Osteocyte (in vitro differentiated cells): ENCODE data around the gene SLC38A9. TPM values are rescaled to one million over a fixed set of nuclear protein-coding genes. Genes with fewer than 3 reads are reported as not detected.

ENCODE experiments used
- DNase-seq: peaks from one replicate; pipeline ENCODE4 v3.0.0; 2021; ENCODE audit warnings: mixed read lengths; ENCODE audit not compliant: unreplicated experiment; ENCODE audit errors: extremely low spot score
- H3K27ac Mint-ChIP-seq: one replicate; pipeline ENCODE4 v1.8.0; 2021; ENCODE audit warnings: mild to moderate bottlenecking, mixed read lengths; ENCODE audit not compliant: unreplicated experiment
- H3K27me3 Mint-ChIP-seq: one replicate; pipeline ENCODE4 v1.8.0; 2021; ENCODE audit warnings: mixed read lengths; ENCODE audit not compliant: unreplicated experiment
- H3K36me3 Mint-ChIP-seq: one replicate; pipeline ENCODE4 v1.8.0; 2021; ENCODE audit warnings: mixed read lengths; ENCODE audit not compliant: unreplicated experiment
- H3K4me1 Mint-ChIP-seq: one replicate; pipeline ENCODE4 v1.8.0; 2021; ENCODE audit warnings: mixed read lengths; ENCODE audit not compliant: unreplicated experiment
- H3K4me3 Mint-ChIP-seq: one replicate; pipeline ENCODE4 v1.8.0; 2021; ENCODE audit warnings: mild to moderate bottlenecking, moderate library complexity, mixed read lengths; ENCODE audit not compliant: unreplicated experiment
- H3K9me3 Mint-ChIP-seq: one replicate; pipeline ENCODE4 v1.8.0; 2021; ENCODE audit warnings: mixed read lengths; ENCODE audit not compliant: unreplicated experiment
- total RNA-seq: library from RNA; stranded (reverse); gene quantifications from 2 replicates; pipeline ENCODE4 v1.2.1, GENCODE V29; 2021
- TF ChIP-seq, protein P1 (sequence below): fragments of 200-600 bp; sonication (generic); IDR thresholded peaks from 2 replicates; pipeline ENCODE4 v1.5.0; 2021; ENCODE audit warnings: antibody characterized with exemption, mild to moderate bottlenecking, moderate library complexity

SLC38A9 gene
- total RNA-seq, 1 donor from 2014 or later: 24.3 TPM

DNA sequence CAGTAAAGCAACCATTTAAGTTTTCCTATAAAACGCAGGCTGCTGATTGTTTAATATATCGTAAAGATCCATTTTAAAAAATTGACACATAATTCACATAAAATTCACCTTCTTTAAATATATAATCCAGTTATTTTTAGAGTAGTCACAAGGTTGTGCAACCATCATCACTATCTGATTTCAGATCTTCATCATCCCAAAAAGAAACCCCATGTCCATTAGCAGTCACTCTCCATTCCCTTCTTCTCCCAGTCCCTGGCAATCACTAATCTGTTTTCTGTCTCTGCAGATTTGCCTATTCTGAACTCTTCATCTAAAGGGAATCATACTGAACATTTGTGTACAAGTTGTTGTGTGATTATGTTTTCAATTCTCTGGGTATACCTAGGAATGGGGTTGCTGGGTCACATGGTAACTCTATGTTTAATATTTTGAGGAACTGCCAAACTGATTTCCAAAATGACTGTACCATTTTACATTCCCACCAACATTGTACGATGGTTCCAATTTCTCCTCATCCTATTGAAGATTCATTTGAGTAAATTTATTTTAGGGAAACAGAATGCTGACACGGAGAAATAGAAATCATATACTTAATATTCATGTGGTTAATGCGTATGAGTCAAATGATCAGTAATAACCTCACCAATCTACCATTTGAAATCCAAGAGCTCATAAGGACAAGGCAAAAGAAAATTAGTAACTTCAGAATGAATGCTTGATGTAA lies 119.6 kb downstream of the SLC38A9 start:
- H3K9me3 Mint-ChIP-seq: no peaks in the 10 kb centered on the region
- H3K36me3 Mint-ChIP-seq: no peaks in the 10 kb centered on the region
- peaks cover 12% of the 10 kb centered on the region for H3K4me1 Mint-ChIP-seq
- no peak overlapping the region for H3K4me3 Mint-ChIP-seq
- H3K27me3 Mint-ChIP-seq: no peaks in the 10 kb centered on the region
- no peak for DNase-seq
- TF ChIP-seq, protein P1, sequence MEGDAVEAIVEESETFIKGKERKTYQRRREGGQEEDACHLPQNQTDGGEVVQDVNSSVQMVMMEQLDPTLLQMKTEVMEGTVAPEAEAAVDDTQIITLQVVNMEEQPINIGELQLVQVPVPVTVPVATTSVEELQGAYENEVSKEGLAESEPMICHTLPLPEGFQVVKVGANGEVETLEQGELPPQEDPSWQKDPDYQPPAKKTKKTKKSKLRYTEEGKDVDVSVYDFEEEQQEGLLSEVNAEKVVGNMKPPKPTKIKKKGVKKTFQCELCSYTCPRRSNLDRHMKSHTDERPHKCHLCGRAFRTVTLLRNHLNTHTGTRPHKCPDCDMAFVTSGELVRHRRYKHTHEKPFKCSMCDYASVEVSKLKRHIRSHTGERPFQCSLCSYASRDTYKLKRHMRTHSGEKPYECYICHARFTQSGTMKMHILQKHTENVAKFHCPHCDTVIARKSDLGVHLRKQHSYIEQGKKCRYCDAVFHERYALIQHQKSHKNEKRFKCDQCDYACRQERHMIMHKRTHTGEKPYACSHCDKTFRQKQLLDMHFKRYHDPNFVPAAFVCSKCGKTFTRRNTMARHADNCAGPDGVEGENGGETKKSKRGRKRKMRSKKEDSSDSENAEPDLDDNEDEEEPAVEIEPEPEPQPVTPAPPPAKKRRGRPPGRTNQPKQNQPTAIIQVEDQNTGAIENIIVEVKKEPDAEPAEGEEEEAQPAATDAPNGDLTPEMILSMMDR: no peak
- H3K27ac Mint-ChIP-seq: no peak overlapping the region

DNA sequence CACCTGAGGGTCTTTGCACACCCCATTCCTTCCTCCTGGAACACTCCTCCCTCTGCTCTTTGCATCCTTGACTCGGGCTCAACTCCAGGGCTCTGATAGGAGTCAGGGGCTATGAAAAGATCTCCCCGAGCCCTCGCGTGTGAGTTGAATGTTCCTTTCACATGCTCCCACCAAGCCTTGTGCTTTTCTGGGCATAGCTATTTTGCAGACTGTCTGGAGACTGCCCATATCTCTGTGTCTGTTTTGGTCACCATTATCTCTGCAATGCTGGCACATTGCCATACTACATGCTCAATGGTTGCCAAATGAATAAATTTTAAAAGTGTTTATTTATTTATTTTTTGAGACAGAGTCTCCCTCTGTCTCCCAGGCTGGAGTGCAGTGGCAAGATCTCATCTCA lies 120.4 kb downstream of the SLC38A9 start:
- Mint-ChIP-seq H3K27me3 (no peaks in the 10 kb centered on the region), H3K36me3 (no peaks in the 10 kb centered on the region), H3K4me1 (peaks cover 3% of the 10 kb centered on the region), H3K9me3 (no peaks in the 10 kb centered on the region), H3K27ac (no peak overlapping the region), H3K4me3 (no peak overlapping the region)
- DNase-seq: peak; percentile 36
- TF ChIP-seq, protein P1: no peak

DNA sequence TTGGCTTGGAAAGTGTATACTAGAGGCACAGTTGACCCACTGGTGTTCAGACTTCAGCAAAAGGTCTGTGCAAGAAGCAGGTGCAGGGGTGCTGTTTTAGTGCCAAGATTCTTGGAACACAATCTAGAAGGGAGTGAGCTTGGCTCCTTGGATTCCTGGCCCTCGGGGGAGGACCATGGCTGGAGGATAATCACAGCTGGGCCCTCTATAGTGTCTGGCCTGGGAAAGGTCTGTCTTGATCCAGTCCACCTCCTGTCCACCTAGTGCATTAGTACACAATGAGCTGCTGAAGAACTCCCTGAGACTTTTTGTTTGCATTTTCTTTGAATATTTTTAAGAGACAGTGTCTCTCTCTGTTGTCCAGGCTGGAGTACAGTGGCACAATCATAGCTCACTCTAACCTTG lies 126.9 kb downstream of the SLC38A9 start:
- DNase-seq: no peak
- H3K27me3 Mint-ChIP-seq: no peaks in the 10 kb centered on the region
- no peaks in the 10 kb centered on the region for H3K9me3 Mint-ChIP-seq
- H3K27ac Mint-ChIP-seq: no peak overlapping the region
- H3K4me1 Mint-ChIP-seq: peaks cover 2% of the 10 kb centered on the region
- TF ChIP-seq, protein P1: no peak
- no peak overlapping the region for H3K4me3 Mint-ChIP-seq
- H3K36me3 Mint-ChIP-seq: no peaks in the 10 kb centered on the region

DNA sequence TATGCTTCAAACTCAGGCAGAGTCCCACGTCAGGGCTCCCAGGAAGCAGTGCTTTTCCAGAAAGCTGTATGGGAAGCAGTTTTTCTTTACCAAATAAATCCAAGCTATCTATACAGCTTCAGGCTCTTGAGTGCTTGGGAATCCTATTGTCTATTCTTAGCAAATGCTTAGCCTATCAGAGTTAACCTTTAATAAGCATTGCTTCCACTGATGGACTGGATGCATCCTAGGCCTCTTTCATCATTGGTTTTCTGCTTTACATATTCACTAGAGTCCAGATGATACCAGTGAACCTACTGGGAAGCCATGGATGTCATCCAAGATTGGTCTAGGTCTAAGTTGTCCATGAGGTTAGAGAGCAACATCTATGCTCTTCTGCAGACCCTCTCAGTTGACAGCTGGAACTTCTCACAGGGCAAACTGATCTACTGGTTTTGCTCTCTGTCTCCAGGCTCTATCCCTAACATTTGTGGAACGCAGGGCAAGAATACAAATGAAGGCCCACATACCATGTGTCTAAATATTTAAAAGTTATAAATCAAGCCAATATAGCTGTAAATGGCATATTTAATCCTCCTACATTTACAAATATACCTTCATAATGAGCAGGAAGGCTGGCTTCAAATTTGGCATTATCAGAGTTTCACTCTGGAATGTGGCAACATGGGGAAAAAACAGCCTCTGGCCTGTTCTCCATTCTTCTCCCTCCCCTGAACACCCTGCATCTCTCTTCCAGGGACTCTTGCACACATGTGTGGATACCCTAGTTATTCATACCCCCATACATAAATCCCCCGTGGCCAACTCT lies 127.5 kb downstream of the SLC38A9 start:
- Mint-ChIP-seq H3K36me3 (no peaks in the 10 kb centered on the region), H3K27ac (no peak overlapping the region), H3K9me3 (no peaks in the 10 kb centered on the region), H3K4me3 (no peak overlapping the region), H3K27me3 (no peaks in the 10 kb centered on the region), H3K4me1 (peaks cover 2% of the 10 kb centered on the region)
- TF ChIP-seq, protein P1: no peak
- DNase-seq: peak; percentile 6

DNA sequence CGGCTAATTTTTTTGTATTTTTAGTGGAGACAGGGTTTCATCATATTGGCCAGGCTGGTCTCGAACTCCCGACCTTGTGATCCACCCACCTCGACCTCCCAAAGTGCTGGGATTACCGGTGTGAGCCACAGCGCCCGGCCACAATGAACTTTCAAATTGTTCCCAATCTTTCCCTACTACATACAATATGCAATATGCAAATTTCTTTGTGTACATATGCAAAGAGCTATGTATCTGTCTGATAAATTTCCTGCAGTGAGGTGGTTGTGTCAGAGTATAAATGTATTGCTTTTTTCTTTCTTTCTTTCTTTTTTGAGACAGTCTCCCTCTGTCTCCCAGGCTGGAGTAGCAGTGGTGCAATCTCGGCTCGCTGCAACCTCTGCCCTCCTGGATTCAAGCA lies 128.5 kb downstream of the SLC38A9 start:
- H3K9me3 Mint-ChIP-seq: no peaks in the 10 kb centered on the region

More for the DNA sequence above, 128.5 kb downstream of the SLC38A9 start:
- DNase-seq: peak; percentile 36
- TF ChIP-seq, protein P1: no peak
- Mint-ChIP-seq H3K36me3 (no peaks in the 10 kb centered on the region), H3K27ac (no peak overlapping the region), H3K4me3 (no peak overlapping the region), H3K27me3 (no peaks in the 10 kb centered on the region), H3K4me1 (peaks cover 4% of the 10 kb centered on the region)
